A549 (cell line): Measurements from ENCODE around the gene ECPAS.

Experiments used
- NR3C1 ChIP-seq: fragments of >200 bp; sonication (Bioruptor Twin); formaldehyde crosslinking; IDR thresholded peaks from 3 replicates; pipeline ENCODE4 v1.6.1; 2017
- POLR2A ChIP-seq: IDR thresholded peaks from 2 replicates; pipeline ENCODE4 v1.6.1; 2012; ENCODE audit warnings: mild to moderate bottlenecking, low read length
- SMC3 ChIP-seq: fragments of >200 bp; sonication (Bioruptor Twin); formaldehyde crosslinking; IDR thresholded peaks from 3 replicates; pipeline ENCODE4 v1.6.1; 2018; ENCODE audit warnings: inconsistent platforms

- TF ChIP-seq POLR2A, result no peak
- no peak for TF ChIP-seq NR3C1
- TF ChIP-seq SMC3, result no peak
These were observed 28.5 kb downstream of the ECPAS start for GRCh38 chr9:111455638-111456037.
